H1 (cell line): ENCODE measurements around the gene DLK1. TPM values are rescaled to one million over a fixed set of nuclear protein-coding genes. Genes with fewer than 3 reads are reported as not detected.

Experiments used
- ASH2L ChIP-seq: fragments of 200-600, 300-600 bp; sonication (generic); IDR thresholded peaks from one replicate; pipeline ENCODE4 v1.7.1; 2017; ENCODE audit warnings: low read length
- BACH1 ChIP-seq: IDR thresholded peaks from 2 replicates; pipeline ENCODE4 v1.6.1; 2012; ENCODE audit warnings: low read length, improper control_type of control experiment
- CEBPB ChIP-seq: IDR thresholded peaks from 2 replicates; pipeline ENCODE4 v1.6.1; 2012; ENCODE audit warnings: low read depth, low read length
- CHD2 ChIP-seq: IDR thresholded peaks from 2 replicates; pipeline ENCODE4 v1.6.1; 2012; ENCODE audit warnings: low read length, improper control_type of control experiment
- CTBP2 ChIP-seq: IDR thresholded peaks from 2 replicates; pipeline ENCODE4 v1.7.0; 2011; ENCODE audit warnings: borderline replicate concordance, mild to moderate bottlenecking, moderate library complexity, mixed read lengths, low read length; ENCODE audit not compliant: insufficient read depth, insufficient read length
- GTF2F1 ChIP-seq: IDR thresholded peaks from 2 replicates; pipeline ENCODE4 v1.6.1; 2012; ENCODE audit warnings: low read depth, low read length, improper control_type of control experiment, borderline replicate concordance
- HDAC6 ChIP-seq: IDR thresholded peaks from one replicate; pipeline ENCODE4 v1.7.1; 2012; ENCODE audit warnings: low read depth, mild to moderate bottlenecking, inconsistent platforms, low read length, moderate library complexity
- MAFK ChIP-seq: IDR thresholded peaks from 2 replicates; pipeline ENCODE4 v1.6.1; 2012; ENCODE audit warnings: low read depth, mild to moderate bottlenecking, improper control_type of control experiment, low read length
- PHF8 ChIP-seq: fragments of 200-600 bp; sonication (generic); conservative IDR thresholded peaks from 2 replicates; pipeline ENCODE4 v1.7.1; 2012; ENCODE audit warnings: low read depth, mild to moderate bottlenecking, inconsistent platforms, low read length, moderate library complexity
- TAF1 ChIP-seq: IDR thresholded peaks from 2 replicates; pipeline ENCODE4 v1.6.1; 2011; ENCODE audit warnings: mild to moderate bottlenecking, low read depth, low read length
- YY1 ChIP-seq: IDR thresholded peaks from 2 replicates; pipeline ENCODE4 v1.6.1; 2011; ENCODE audit warnings: low read depth, mild to moderate bottlenecking, low read length
- polyA plus RNA-seq, 7 experiments: library from polyadenylated mRNA; depleted of rRNA in 3 of 7; stranded (reverse) in 5 of 7; unstranded in 2 of 7; fragments of >200 nt in 5 of 7; fragments of 200-250 nt in 2 of 7; gene quantifications; 1 replicate in 5 of 7; 2 replicates in 1 of 7; 4 replicates in 1 of 7; pipeline versions ENCODE4 v1.2.1 to v1.2.3, GENCODE V29; 2011 to 2013; ENCODE audit warnings: missing spikeins in 2 of 7, mixed read lengths in 2 of 7
- total RNA-seq: library from RNA; stranded (reverse); fragmentation: NEBNext Ultra II Directional; extraction: Animal tissue kit (Norgen Biotek cat#: 25700); gene quantifications from 2 replicates; pipeline ENCODE4 v1.2.1, GENCODE V29; 2021

DLK1 gene
- total and polyA plus RNA-seq, 2 of the 8 experiments (the other 6 are each of a cell fraction or from before 2014, with no cell fraction given): 1.3 to 2.4 TPM

GRCh38 chr14:100732766-100733100 lies 6.0 kb downstream of the DLK1 start (continued):
- TF ChIP-seq CHD2: no peak
- no peak for TF ChIP-seq GTF2F1
- TF ChIP-seq CTBP2: no peak
- TF ChIP-seq CEBPB: no peak
- TF ChIP-seq ASH2L: no peak
- TF ChIP-seq MAFK: no peak
- no peak for TF ChIP-seq BACH1
- TF ChIP-seq PHF8: no peak
- no peak for TF ChIP-seq HDAC6
- TF ChIP-seq YY1: no peak
- no peak for TF ChIP-seq TAF1
